HEK293T (cell line): ENCODE measurements around the gene NEXMIF.

Experiments used
- BHLHE40 ChIP-seq: fragments of 450-650 bp; IDR thresholded peaks from 2 replicates; pipeline ENCODE4 v1.6.1; 2016; ENCODE audit warnings: mild to moderate bottlenecking, moderate library complexity, borderline replicate concordance
- ELF4 ChIP-seq: fragments of 450-650 bp; IDR thresholded peaks from 2 replicates; pipeline ENCODE4 v1.6.1; 2017; ENCODE audit warnings: antibody characterized with exemption

DNA sequence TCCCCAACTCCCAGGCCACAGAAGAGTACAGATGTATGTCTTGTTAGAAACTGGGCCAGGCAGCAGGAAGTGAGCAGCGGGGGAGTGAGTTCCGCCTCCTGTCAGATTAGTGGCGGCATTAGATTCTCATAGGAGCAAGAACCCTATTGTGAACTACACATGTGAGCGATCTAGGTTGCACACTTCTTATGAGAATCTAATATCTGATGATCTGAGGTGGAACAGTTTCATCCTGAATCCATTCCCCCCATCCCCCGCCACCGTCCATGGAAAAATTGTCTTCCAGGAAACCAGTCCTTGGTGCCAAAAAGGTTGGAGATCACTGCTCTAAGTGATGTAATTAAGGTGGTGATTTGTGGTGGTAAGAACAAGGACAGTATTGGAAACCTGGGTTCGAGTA is 24.5 kb upstream of the NEXMIF start:
- TF ChIP-seq BHLHE40 = no peak
- TF ChIP-seq ELF4 = no peak
